ENCODE data around the gene PAK5. TPM values are rescaled to one million over a fixed set of nuclear protein-coding genes. Genes with fewer than 3 reads are reported as not detected.

The PAK5 gene
- total and polyA plus RNA-seq, 9 of the 15 experiments (the other 6 are each of a cell fraction or from before 2014, with no cell fraction given), result not detected

DNA sequence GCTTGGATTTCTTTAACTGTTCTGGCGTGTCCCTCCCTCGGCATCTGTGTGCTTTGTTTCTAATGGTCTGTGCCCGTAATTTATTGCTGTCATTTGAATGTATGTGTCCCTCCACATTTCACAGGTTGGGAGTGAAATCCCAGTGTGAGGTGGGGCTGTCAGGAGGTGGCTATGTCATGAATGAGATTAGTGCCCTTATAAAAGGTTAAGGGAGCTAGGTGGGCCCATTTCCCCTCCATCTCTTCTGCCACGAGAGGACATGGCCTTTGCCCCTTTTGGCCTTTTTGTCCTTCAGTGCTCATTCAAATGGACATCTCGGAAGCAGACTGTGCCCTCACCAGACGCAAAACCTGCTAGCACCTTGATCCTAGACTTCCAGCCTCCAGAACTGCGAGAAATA is 228.2 kb downstream of the PAK5 start:
- Histone ChIP-seq H3K9me3 (replicated peaks; ENCODE audit: control insufficient read depth, insufficient read depth, low read depth, low read length) (no peaks in the 10 kb centered on the region), H3K4me1 (replicated peaks in 1 of 2; ENCODE audit: control insufficient read depth in 2 of 2, insufficient read depth in 2 of 2, low read length in 2 of 2) (no peaks in the 10 kb centered on the region), H3K4me3 (no peak overlapping the region), H3K79me2 (ENCODE audit: control insufficient read depth, insufficient read depth, low read length) (no peaks in the 10 kb centered on the region), H4K20me1 (replicated peaks; ENCODE audit: control insufficient read depth, insufficient read depth, low read length) (no peaks in the 10 kb centered on the region), H3K9me1 (ENCODE audit: control insufficient read depth, insufficient read depth, low read length) (no peaks in the 10 kb centered on the region), H3K27ac (ENCODE audit: extremely low read depth, low read depth, low read length) (no peak overlapping the region), H3K4me2 (ENCODE audit: insufficient read depth, low read length) (no peak overlapping the region), H3K27me3 (ENCODE audit: control insufficient read depth in 2 of 2, insufficient read depth in 2 of 2, low read length in 2 of 2) (no peaks in the 10 kb centered on the region), H3K9ac (ENCODE audit: insufficient read depth in 1 of 2, low read depth in 2 of 2, low read length in 2 of 2) (no peak overlapping the region), H3K36me3 (ENCODE audit: control insufficient read depth, insufficient read depth, low read length) (no peaks in the 10 kb centered on the region), H2AFZ (ENCODE audit: low read depth, low read length) (no peak overlapping the region)
- BruUV-seq (replicated peaks), result no TSS peak
- FAIRE-seq (no peak), ATAC-seq (no peak), DNase-seq (ENCODE audit: extremely low read depth in 1 of 4, low spot score in 3 of 4) (no peak)
- POLR2A ChIA-PET, result interaction anchor here (0.6 kb wide), 1 partner anchor 205 kb away, joined by 3 read pairs; no protein-coding TSS in a partner anchor
- CTCF ChIA-PET (ENCODE audit: low intra/inter-chr PET ratio), result interaction anchor here (3.0 kb wide), 1 partner anchor 202 kb away, joined by 14 read pairs; no protein-coding TSS in a partner anchor
- WGBS (ENCODE audit: insufficient coverage, low coverage, missing lambda C conversion rate), result 0% methylated on average over 7 of the region's 7 CpGs
- TF ChIP-seq ZNF347 (CRISPR knock-in tag; IDR thresholded peaks at IDR 0.05; ENCODE audit: low read depth), result no peak
- TF ChIP-seq HOXB6 (CRISPR knock-in tag; IDR thresholded peaks at IDR 0.05; ENCODE audit: borderline replicate concordance), result no peak
- no peak for TF ChIP-seq MCM2 (IDR thresholded peaks at IDR 0.05; ENCODE audit: low read depth)
- TF ChIP-seq ZNF324 (CRISPR knock-in tag; IDR thresholded peaks at IDR 0.05), result no peak
- intact Hi-C loops (cut with micrococcal nuclease), result loop anchor here (1.0 to 10.0 kb wide), 3 partner anchors 143 to 364 kb away; no protein-coding TSS in a partner anchor
- in situ Hi-C loops (cut with MboI), result no loop called here

DNA sequence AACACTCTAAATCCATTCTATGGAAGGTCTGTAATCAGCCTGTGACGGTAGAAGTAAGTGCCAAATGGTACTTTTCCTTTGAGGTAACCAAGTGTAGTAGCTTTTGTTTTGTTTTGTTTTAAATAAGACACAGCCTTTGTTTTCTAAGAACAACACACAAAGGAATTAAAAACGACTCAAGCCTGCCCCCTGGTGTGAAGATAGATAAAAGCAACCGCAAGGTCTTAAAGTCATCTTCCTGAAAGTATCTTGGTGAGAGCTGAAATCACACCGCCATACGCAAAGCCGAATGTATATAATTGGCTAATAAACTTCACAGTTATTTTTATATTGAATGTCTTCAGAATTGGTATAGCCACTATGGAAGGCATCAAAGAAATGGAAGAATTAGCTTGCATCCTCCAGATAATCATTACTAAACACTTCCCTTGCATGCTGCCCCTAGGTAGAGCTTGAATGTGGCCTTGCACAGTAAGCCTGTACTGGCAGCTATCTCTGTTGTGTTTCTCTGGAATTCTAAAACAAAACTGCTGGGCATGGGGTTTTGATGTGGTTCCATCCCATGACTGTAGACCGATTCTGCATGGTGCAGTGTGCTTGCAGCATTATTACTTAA is 228.9 kb downstream of the PAK5 start:
- H3K9me3 ChIP-seq (replicated peaks; ENCODE audit: control insufficient read depth, insufficient read depth, low read depth, low read length), result no peaks in the 10 kb centered on the region
- CTCF ChIA-PET (ENCODE audit: low intra/inter-chr PET ratio), result interaction anchor here (3.0 kb wide), 1 partner anchor 202 kb away, joined by 14 read pairs; no protein-coding TSS in a partner anchor
- peak; percentile 59 for FAIRE-seq
- ATAC-seq, result peak; percentile 49; the same call in 1 of the 3 replicates
- no peaks in the 10 kb centered on the region for H3K9me1 ChIP-seq (ENCODE audit: control insufficient read depth, insufficient read depth, low read length)
- no TSS peak for BruUV-seq (replicated peaks)
- DNase-seq (ENCODE audit: extremely low read depth in 1 of 4, low spot score in 3 of 4), result peak; percentile 3 to 47 (median 39)
- H3K27me3 ChIP-seq (ENCODE audit: control insufficient read depth in 2 of 2, insufficient read depth in 2 of 2, low read length in 2 of 2), result no peaks in the 10 kb centered on the region
- no peaks in the 10 kb centered on the region for H3K79me2 ChIP-seq (ENCODE audit: control insufficient read depth, insufficient read depth, low read length)
- no peaks in the 10 kb centered on the region for H3K36me3 ChIP-seq (ENCODE audit: control insufficient read depth, insufficient read depth, low read length)
- H2AFZ ChIP-seq (ENCODE audit: low read depth, low read length), result no peak overlapping the region
- POLR2A ChIA-PET, result no interaction called here
- no peak overlapping the region for H3K27ac ChIP-seq (ENCODE audit: extremely low read depth, low read depth, low read length)
- no peaks in the 10 kb centered on the region for H4K20me1 ChIP-seq (replicated peaks; ENCODE audit: control insufficient read depth, insufficient read depth, low read length)
- H3K4me3 ChIP-seq, result no peak overlapping the region
- no peak overlapping the region for H3K9ac ChIP-seq (ENCODE audit: insufficient read depth in 1 of 2, low read depth in 2 of 2, low read length in 2 of 2)
- in situ Hi-C loops (cut with MboI) (loop anchor here (5.0 kb wide), 1 partner anchor 203 kb away; no protein-coding TSS in a partner anchor), intact Hi-C loops (cut with micrococcal nuclease) (loop anchor here (1.0 to 10.0 kb wide), 3 partner anchors 143 to 365 kb away; no protein-coding TSS in a partner anchor)
- H3K4me2 ChIP-seq (ENCODE audit: insufficient read depth, low read length), result no peak overlapping the region
- WGBS (ENCODE audit: insufficient coverage, low coverage, missing lambda C conversion rate), result 1% methylated on average over 7 of the region's 7 CpGs
- H3K4me1 ChIP-seq (replicated peaks in 1 of 2; ENCODE audit: control insufficient read depth in 2 of 2, insufficient read depth in 2 of 2, low read length in 2 of 2), result no peaks in the 10 kb centered on the region
- no peak for TF ChIP-seq ZNF324 (CRISPR knock-in tag; IDR thresholded peaks at IDR 0.05)
- TF ChIP-seq RAD21 (CRISPR knock-in tag; conservative IDR thresholded peaks at IDR 0.05 in 1 of 2, IDR thresholded peaks at IDR 0.05 in 1 of 2), result peak; percentile 52 to 68
- TF ChIP-seq E2F4 (CRISPR knock-in tag; IDR thresholded peaks at IDR 0.05; ENCODE audit: low read depth), result no peak
